SK-N-SH treated with all-trans-retinoic acid at 6 μM for 48 hours (cell line): ENCODE data around the gene KHNYN.

Experiments
- ATAC-seq: fragments of 200-7000 bp; cut with Tn5 transposase; 3 replicates; pipeline ENCODE4 v1.9.1; 2020; ENCODE audit warnings: mild to moderate bottlenecking, moderate library complexity
- CSDC2 ChIP-seq: fragments of 250-450 bp; sonication (Bioruptor Pico); IDR thresholded peaks from 2 replicates; pipeline ENCODE4 v1.5.0; 2020; ENCODE audit warnings: mild to moderate bottlenecking, moderate library complexity
- ESRRG ChIP-seq: fragments of 250-450 bp; sonication (Bioruptor Pico); IDR thresholded peaks from 2 replicates; pipeline ENCODE4 v1.6.1; 2021; ENCODE audit warnings: mild to moderate bottlenecking
- GLIS3 ChIP-seq: fragments of 250-450 bp; sonication (Bioruptor Pico); IDR thresholded peaks from 2 replicates; pipeline ENCODE4 v1.5.0; 2020; ENCODE audit warnings: mild to moderate bottlenecking, moderate library complexity
- ISL1 ChIP-seq: fragments of 250-450 bp; sonication (Bioruptor Pico); IDR thresholded peaks from 2 replicates; pipeline ENCODE4 v2.1.2; 2022; ENCODE audit warnings: mild to moderate bottlenecking, moderate library complexity
- OSR1 ChIP-seq: fragments of 250-450 bp; sonication (Bioruptor Pico); IDR thresholded peaks from 2 replicates; pipeline ENCODE4 v1.8.0; 2022; ENCODE audit warnings: moderate library complexity, mild to moderate bottlenecking, inconsistent platforms
- RARB ChIP-seq: fragments of 250-450 bp; sonication (Bioruptor Pico); IDR thresholded peaks from 2 replicates; pipeline ENCODE4 v1.8.0; 2021; ENCODE audit warnings: mild to moderate bottlenecking, moderate library complexity
- TCF4 ChIP-seq: fragments of 250-450 bp; sonication (Bioruptor Pico); IDR thresholded peaks from 2 replicates; pipeline ENCODE4 v1.8.0; 2021; ENCODE audit warnings: mild to moderate bottlenecking, moderate library complexity, borderline replicate concordance
- TOX ChIP-seq: fragments of 250-450 bp; sonication (Bioruptor Pico); IDR thresholded peaks from 2 replicates; pipeline ENCODE4 v1.8.0; 2021; ENCODE audit warnings: mild to moderate bottlenecking, moderate library complexity, borderline replicate concordance
- TSHZ2 ChIP-seq: fragments of 250-450 bp; sonication (Bioruptor Pico); IDR thresholded peaks from 2 replicates; pipeline ENCODE4 v1.5.0; 2020; ENCODE audit warnings: mild to moderate bottlenecking, moderate library complexity
- ZFP3 ChIP-seq: fragments of 250-450 bp; sonication (Bioruptor Pico); IDR thresholded peaks from 2 replicates; pipeline ENCODE4 v1.5.0; 2020; ENCODE audit warnings: mild to moderate bottlenecking, moderate library complexity
- ZFP30 ChIP-seq: fragments of 450-650 bp; formaldehyde crosslinking; IDR thresholded peaks from 2 replicates; pipeline ENCODE4 v1.5.0; 2022; ENCODE audit warnings: mild to moderate bottlenecking, moderate library complexity
- ZNF565 ChIP-seq: fragments of 450-650 bp; formaldehyde crosslinking; conservative IDR thresholded peaks from 2 replicates; pipeline ENCODE4 v1.5.0; 2020; ENCODE audit warnings: low read depth, mild to moderate bottlenecking, moderate library complexity
- ZNF70 ChIP-seq: fragments of 450-650 bp; formaldehyde crosslinking; IDR thresholded peaks from 2 replicates; pipeline ENCODE4 v1.5.0; 2020; ENCODE audit warnings: mild to moderate bottlenecking, moderate library complexity
- ZNF8 ChIP-seq: fragments of 450-650 bp; formaldehyde crosslinking; IDR thresholded peaks from 2 replicates; pipeline ENCODE4 v1.5.0; 2020; ENCODE audit warnings: mild to moderate bottlenecking, moderate library complexity
- TF ChIP-seq, protein P1 (sequence below): fragments of 250-450 bp; sonication (Bioruptor Pico); IDR thresholded peaks from 2 replicates; pipeline ENCODE4 v1.5.1; 2021; ENCODE audit warnings: mild to moderate bottlenecking, moderate library complexity
- TF ChIP-seq, protein P2 (sequence below): fragments of 250-450 bp; sonication (Bioruptor Pico); IDR thresholded peaks from 2 replicates; pipeline ENCODE4 v1.8.0; 2020; ENCODE audit warnings: mild to moderate bottlenecking, moderate library complexity, borderline replicate concordance
- TF ChIP-seq, protein P3 (sequence below): fragments of 250-450 bp; sonication (Bioruptor Pico); IDR thresholded peaks from 2 replicates; pipeline ENCODE4 v1.5.1; 2020; ENCODE audit warnings: low read depth, mild to moderate bottlenecking, moderate library complexity
- TF ChIP-seq, protein P4 (sequence below): fragments of 250-450 bp; sonication (Bioruptor Pico); IDR thresholded peaks from 2 replicates; pipeline ENCODE4 v1.8.0; 2021; ENCODE audit warnings: low read depth, mild to moderate bottlenecking, moderate library complexity, borderline replicate concordance

KHNYN gene

GRCh38 chr14:24384169-24384568, 45.6 kb upstream of the KHNYN start:
- TF ChIP-seq ESRRG (CRISPR knock-in tag) (no peak), OSR1 (CRISPR knock-in tag) (no peak), ZNF8 (CRISPR knock-in tag) (no peak), ZFP30 (CRISPR knock-in tag) (no peak), RARB (CRISPR knock-in tag) (no peak), TSHZ2 (CRISPR knock-in tag) (no peak), CSDC2 (CRISPR knock-in tag) (no peak), ZFP3 (CRISPR knock-in tag) (no peak), ISL1 (no peak), GLIS3 (CRISPR knock-in tag) (no peak), ZNF565 (CRISPR knock-in tag) (no peak), TCF4 (CRISPR knock-in tag) (no peak)
- TF ChIP-seq, protein P1, sequence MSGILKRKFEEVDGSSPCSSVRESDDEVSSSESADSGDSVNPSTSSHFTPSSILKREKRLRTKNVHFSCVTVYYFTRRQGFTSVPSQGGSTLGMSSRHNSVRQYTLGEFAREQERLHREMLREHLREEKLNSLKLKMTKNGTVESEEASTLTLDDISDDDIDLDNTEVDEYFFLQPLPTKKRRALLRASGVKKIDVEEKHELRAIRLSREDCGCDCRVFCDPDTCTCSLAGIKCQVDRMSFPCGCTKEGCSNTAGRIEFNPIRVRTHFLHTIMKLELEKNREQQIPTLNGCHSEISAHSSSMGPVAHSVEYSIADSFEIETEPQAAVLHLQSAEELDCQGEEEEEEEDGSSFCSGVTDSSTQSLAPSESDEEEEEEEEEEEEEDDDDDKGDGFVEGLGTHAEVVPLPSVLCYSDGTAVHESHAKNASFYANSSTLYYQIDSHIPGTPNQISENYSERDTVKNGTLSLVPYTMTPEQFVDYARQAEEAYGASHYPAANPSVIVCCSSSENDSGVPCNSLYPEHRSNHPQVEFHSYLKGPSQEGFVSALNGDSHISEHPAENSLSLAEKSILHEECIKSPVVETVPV (CRISPR knock-in tag): no peak
- TF ChIP-seq, protein P2, sequence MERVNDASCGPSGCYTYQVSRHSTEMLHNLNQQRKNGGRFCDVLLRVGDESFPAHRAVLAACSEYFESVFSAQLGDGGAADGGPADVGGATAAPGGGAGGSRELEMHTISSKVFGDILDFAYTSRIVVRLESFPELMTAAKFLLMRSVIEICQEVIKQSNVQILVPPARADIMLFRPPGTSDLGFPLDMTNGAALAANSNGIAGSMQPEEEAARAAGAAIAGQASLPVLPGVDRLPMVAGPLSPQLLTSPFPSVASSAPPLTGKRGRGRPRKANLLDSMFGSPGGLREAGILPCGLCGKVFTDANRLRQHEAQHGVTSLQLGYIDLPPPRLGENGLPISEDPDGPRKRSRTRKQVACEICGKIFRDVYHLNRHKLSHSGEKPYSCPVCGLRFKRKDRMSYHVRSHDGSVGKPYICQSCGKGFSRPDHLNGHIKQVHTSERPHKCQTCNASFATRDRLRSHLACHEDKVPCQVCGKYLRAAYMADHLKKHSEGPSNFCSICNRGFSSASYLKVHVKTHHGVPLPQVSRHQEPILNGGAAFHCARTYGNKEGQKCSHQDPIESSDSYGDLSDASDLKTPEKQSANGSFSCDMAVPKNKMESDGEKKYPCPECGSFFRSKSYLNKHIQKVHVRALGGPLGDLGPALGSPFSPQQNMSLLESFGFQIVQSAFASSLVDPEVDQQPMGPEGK (CRISPR knock-in tag): no peak
- TF ChIP-seq, protein P3, sequence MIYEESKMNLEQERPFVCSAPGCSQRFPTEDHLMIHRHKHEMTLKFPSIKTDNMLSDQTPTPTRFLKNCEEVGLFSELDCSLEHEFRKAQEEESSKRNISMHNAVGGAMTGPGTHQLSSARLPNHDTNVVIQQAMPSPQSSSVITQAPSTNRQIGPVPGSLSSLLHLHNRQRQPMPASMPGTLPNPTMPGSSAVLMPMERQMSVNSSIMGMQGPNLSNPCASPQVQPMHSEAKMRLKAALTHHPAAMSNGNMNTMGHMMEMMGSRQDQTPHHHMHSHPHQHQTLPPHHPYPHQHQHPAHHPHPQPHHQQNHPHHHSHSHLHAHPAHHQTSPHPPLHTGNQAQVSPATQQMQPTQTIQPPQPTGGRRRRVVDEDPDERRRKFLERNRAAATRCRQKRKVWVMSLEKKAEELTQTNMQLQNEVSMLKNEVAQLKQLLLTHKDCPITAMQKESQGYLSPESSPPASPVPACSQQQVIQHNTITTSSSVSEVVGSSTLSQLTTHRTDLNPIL: no peak
- TF ChIP-seq, protein P4, sequence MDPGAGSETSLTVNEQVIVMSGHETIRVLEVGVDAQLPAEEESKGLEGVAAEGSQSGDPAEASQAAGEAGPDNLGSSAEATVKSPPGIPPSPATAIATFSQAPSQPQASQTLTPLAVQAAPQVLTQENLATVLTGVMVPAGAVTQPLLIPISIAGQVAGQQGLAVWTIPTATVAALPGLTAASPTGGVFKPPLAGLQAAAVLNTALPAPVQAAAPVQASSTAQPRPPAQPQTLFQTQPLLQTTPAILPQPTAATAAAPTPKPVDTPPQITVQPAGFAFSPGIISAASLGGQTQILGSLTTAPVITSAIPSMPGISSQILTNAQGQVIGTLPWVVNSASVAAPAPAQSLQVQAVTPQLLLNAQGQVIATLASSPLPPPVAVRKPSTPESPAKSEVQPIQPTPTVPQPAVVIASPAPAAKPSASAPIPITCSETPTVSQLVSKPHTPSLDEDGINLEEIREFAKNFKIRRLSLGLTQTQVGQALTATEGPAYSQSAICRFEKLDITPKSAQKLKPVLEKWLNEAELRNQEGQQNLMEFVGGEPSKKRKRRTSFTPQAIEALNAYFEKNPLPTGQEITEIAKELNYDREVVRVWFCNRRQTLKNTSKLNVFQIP (CRISPR knock-in tag): no peak
- TF ChIP-seq, all 23 proteins: peak for 0

DNA sequence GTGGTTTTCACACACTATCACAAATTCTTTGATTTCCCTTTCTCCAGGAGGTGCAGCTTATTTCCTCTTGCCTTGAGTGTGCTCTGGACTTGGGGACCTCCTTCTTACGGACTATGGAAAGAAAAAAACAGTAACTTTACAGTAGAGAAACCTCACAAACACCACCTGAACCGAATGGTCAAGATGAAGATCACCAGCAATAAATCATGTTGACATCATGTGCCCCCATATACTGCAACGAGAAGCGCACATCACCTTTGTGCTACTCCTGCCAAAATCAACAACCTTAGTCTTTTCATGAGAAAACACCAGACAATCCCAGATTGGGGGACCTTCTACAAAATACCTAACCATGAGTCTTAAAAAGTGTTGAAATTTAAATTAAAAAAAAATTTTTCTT, 44.2 kb upstream of the KHNYN start:
- TF ChIP-seq, protein P3: no peak
- TF ChIP-seq TOX (CRISPR knock-in tag) (no peak), OSR1 (CRISPR knock-in tag) (no peak), ZFP30 (CRISPR knock-in tag) (no peak), ESRRG (CRISPR knock-in tag) (no peak)
- TF ChIP-seq, protein P1 (CRISPR knock-in tag): no peak
- no peak for ATAC-seq

More at GRCh38 chr14:24384169-24384568, 45.6 kb upstream of the KHNYN start:
- ATAC-seq: no peak

GRCh38 chr14:24387009-24387345, 42.8 kb upstream of the KHNYN start:
- ATAC-seq: no peak
- TF ChIP-seq ISL1: no peak
- TF ChIP-seq ZFP3 (CRISPR knock-in tag): no peak
- no peak for TF ChIP-seq ZNF8 (CRISPR knock-in tag)
- TF ChIP-seq ESRRG (CRISPR knock-in tag): no peak
- TF ChIP-seq TSHZ2 (CRISPR knock-in tag): no peak
- TF ChIP-seq ZNF565 (CRISPR knock-in tag): no peak
- no peak for TF ChIP-seq ZNF70 (CRISPR knock-in tag)
- TF ChIP-seq, protein P2 (CRISPR knock-in tag): no peak
